RCC 7860 (cell line): Measurements from ENCODE around the gene NBPF6.
A peak's percentile ranks its signal among the peaks of the same experiment; 100 is the strongest.
"Not testable (repeated sequence)": the region's sequence is repeated elsewhere in the genome, so short reads cannot be mapped to it uniquely, and the experiment has no call there.

Experiments used
- DNase-seq: peaks from one replicate; pipeline ENCODE4 v3.0.0-alpha.2; 2015; ENCODE audit warnings: low spot score
- FAIRE-seq: peaks from 2 replicates; lab custom pipeline; 2012; peaks lifted over from hg19 to GRCh38; lab: Jason Lieb, UNC

NBPF6 gene

DNA sequence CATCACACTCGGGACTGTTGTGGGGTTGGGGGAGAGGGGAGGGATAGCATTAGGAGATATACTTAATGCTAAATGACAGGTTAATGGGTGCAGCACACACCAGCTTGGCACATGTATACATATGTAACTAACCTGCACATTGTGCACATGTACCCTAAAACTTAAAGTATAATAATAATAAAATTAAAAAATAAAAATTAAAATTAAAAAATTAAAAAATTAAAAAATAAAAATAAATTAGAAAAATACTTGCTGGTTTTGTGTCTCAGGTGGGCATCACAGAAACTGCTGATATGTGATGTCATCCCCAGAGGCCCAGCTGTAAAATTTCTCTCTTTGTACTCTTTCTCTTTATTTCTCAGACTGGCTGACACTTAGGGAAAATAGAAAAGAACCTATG is 44.9 kb downstream of the NBPF6 start:
- DNase-seq, FAIRE-seq: not testable (repeated sequence)

DNA sequence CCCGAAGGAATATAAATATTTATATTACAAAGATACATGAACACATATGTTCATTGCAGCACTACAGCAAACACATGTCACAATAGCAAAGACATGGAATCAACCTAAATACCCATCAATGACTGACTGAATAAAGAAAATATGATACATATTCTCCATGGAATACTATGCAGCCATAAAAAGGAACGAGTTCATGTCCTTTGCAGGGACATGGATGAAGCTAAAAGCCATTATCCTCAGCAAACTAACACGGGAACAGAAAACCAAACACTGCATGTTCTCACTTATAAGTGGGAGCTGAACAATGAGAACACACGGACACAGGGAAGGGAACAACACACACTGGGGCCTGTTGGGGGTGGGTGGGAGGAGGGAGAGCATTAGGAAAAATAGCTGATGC is 46.7 kb downstream of the NBPF6 start:
- not testable (repeated sequence) for FAIRE-seq

DNA sequence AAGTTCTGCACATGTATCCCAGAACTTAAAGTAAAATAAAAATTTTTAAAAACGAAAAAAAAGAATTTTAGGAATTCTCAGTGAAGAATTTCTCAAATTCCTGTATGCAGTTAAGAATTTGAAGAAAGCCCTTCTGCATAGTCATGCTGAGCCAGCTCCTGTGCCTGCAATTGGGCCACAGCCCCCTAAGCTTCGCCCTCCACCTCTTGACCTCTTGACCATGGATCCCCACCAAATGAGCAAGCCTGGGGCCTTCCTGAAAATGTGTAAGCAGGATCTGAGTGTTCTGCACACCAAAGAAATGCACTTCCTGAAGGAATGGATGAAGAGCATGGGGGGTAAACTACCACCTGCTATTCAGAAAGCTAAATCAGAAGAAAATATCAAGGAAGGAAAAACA is 52.0 kb downstream of the NBPF6 start:
- FAIRE-seq, result no peak
- no peak for DNase-seq

More for the DNA sequence above, 46.7 kb downstream of the NBPF6 start:
- not testable (repeated sequence) for DNase-seq

DNA sequence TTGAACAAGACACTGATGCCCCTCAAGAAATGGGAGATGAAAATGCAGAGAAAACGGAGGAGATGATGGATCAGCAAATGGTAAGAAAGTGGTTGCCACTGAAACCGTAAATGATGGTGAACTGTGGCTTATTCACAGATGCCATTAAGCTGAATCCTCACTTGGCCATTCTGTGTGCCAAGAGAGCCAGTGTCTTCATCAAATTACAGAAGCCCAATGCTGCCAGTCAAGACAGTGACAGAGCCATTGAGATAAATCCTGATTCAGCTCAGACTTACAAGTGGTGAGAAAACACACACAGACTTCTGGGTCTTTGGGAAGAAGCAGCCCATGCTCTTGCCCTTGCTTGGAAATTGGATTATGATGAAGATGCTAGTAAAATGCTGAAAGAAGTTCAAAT is 52.5 kb downstream of the NBPF6 start:
- no peak for FAIRE-seq
- DNase-seq, result peak; percentile 67

DNA sequence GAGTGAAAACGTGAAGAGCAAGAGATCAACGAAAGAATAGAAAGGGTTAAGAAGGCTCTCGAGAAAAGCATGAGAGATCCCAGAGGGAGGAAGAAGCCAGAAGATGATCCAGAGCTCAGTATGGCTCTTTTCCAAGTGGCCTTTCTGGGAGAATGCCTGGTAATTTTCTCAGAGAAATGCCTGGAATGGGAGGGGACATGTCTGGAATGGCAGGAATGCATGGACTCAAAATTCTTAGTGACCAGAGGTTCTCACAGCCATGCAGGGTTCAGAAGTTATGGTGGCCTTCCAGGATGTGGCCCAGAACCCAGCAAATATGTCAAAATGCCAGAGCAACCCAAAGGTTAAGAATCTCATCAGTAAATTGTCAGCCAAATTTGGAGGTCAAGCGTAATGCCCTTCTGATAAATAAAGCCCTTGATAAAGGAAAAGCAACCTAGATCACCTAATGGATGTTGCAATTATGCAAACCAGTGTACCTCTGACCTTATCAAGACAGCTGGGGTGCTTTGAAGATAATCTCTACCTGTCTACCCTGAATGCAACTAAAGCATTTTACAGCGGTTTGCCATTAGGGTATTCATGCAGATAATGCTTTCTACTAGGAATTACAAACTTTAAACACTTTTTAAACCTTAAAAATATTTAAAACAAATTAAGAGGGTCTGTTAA is 53.1 kb downstream of the NBPF6 start:
- DNase-seq (peak; percentile 91), FAIRE-seq (peak; percentile 87)

DNA sequence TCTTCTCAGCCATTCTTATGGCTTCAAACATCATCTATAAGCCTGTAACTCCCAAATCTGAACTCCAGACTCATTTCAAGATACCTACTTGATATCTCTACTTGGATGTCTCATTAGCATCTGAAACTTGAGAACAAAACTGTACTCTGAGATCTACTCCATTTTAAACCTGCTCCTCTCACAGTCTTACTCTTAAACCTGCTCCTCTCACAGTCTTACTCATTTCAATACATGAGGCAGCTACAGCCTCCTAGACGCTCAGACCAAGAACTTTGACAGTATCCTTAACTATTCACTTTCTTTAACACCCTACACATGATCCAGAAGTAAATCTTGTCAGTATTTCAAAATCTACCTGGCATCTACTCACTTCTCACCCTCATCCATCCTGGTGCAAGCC is 54.3 kb downstream of the NBPF6 start:
- DNase-seq, result no peak
- FAIRE-seq, result no peak

DNA sequence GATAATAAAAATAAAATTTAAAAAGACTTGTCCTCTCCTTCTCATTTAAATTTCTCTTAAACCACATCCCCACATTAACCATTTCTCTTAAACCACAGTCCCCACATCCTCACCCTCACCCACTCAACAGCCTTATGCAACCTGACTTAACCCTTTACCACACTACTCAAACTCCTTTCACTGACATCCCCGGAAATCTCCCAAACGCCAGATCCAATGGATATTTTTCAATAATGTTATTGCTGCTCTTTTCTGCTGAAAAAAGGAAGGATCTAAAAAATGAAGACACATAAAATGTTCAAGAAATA is 55.6 kb downstream of the NBPF6 start:
- no peak for DNase-seq
- no peak for FAIRE-seq

DNA sequence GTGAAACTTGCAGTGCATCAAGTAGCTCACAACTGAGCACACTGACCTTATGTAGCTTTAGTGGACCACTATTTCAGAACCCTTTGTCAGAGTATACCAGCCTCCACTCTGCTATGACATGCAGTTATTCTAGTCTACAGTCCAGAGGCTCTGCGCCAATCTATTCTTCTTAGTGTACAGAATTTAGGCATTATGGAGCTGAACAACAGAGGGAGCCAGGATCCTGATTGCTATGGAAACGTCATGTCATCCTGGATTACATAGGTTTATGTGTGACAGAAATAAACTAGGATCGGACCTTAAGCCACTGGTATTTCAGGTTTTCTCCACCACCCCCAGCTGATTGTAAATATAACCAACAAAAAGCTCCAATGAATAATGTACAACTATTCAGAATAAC is 61.6 kb downstream of the NBPF6 start:
- no peak for FAIRE-seq
- DNase-seq, result no peak

DNA sequence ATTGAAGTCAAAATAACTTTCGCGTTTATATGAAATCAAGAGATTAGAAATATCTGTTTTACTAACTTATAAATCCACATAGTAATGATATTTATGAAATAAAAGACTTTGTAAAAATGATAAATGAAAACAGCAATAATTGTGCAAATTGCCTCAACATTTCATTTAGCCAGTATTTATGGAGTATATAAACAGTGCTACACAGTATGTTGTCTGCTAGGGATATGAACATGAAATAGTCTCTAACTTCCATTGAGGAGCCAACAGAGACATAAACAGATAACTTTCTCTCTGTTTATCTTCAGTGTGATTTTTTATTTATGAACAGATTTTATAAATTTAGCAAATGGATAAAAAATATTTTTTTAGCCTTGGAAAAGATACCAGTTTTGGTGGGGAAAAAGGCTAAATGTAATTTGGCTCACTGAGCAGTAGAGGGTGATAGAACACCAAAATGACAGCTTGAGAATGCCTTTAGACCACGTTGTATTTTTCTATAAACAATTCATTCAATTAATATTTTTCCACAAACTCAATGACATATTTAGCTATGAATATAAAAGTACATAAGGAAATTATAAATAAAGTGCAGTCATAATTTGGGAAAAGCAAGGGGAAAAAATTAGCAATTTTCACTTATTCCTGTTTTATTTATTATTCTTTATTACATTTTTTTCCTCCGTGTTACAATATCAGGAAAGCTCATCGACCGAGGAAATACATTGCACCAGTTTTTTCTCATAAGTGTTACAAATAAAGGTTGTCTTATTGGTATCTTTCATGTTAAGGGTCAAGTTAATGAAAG is 62.3 kb downstream of the NBPF6 start:
- FAIRE-seq, result peak; percentile 89

DNA sequence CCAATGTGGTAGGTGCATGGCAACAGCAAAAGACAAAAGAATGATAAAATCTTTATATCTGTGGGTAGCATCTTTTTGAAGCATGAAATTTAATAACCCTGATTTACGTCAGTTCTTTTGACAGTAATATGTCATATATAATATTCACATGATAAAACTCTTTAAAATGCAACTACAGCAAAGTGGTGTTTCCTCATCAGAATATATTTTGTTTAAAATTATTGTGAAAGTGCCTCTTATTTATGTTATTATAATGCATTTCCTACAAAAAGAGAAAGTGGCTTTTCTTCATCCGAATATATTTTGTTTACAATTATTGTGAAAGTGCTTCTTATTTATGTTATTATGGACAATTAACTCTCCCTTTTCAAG is 62.9 kb downstream of the NBPF6 start:
- FAIRE-seq (no peak), DNase-seq (no peak)

More for the DNA sequence above, 62.3 kb downstream of the NBPF6 start:
- DNase-seq, result peak; percentile 28

DNA sequence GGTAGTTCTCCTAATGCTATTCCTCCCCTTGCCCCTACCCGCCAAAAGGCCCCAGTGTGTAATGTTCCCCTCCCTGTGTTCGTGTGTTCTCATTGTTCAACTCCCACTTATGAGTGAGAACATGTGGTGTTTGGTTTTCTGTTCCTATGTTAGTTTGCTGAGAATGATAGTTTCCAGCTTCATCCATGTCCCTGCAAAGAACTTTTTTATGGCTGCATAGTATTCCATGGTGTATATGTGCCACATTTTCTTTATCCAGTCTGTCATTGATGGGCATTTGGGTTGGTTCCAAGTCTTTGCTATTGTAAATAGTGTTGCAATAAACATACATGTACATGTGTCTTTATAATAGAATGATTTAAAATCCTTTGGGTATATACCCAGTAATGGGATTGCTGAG is 63.8 kb downstream of the NBPF6 start:
- DNase-seq, FAIRE-seq: not testable (repeated sequence)

DNA sequence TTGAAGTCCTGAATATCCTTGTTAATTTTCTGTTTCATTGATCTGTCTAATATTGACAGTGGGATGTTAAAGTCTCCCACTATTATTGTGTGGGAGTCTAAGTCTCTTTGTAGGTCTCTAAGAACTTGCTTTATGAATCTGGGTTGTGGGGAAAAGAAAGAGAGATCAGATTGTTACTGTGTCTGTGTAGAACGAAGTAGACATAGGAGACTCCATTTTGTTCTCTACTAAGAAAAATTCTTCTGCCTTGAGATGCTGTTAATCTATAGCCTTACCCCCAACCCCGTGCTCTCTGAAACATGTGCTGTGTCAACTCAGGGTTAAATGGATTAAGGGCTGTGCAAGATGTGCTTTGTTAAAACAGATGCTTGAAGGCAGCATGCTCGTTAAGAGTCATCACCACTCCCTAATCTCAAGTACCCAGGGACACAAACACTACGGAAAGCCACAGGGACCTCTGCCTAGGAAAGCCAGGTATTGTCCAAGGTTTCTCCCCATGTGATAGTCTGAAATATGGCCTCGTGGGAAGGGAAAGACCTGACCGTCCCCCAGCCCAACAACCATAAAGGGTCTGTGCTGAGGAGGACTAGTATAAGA is 67.3 kb downstream of the NBPF6 start:
- not testable (repeated sequence) for DNase-seq, FAIRE-seq
